ENCODE data around the gene TRIM9.
"Not testable (repeated sequence)": the region's sequence is repeated elsewhere in the genome, so short reads cannot be mapped to it uniquely, and the experiment has no call there.

The TRIM9 gene

GRCh38 chr14:50998612-50999011 is 96.3 kb downstream of the TRIM9 start:
- no peak for DNase-seq

- no peak for DNase-seq
Measured at GRCh38 chr14:50997712-50998111, 97.2 kb downstream of the TRIM9 start.

GRCh38 chr14:50994158-50994557 is 100.7 kb downstream of the TRIM9 start:
- not testable (repeated sequence) for DNase-seq

- DNase-seq: no peak
Measured at GRCh38 chr14:50985859-50986331, 109.0 kb downstream of the TRIM9 start.

- no peak for DNase-seq
Measured at GRCh38 chr14:50985124-50985858, 109.6 kb downstream of the TRIM9 start.

GRCh38 chr14:50984036-50984710 is 110.7 kb downstream of the TRIM9 start:
- no peak for DNase-seq

GRCh38 chr14:50979941-50980850 is 114.7 kb downstream of the TRIM9 start:
- no peak for DNase-seq

GRCh38 chr14:50978888-50979287 is 116.0 kb downstream of the TRIM9 start:
- no peak for DNase-seq

- no peak for DNase-seq
Measured at GRCh38 chr14:50978529-50978871, 116.4 kb downstream of the TRIM9 start.

GRCh38 chr14:50977863-50978528 is 116.9 kb downstream of the TRIM9 start:
- no peak for DNase-seq

GRCh38 chr14:50974118-50974517 is 120.8 kb downstream of the TRIM9 start:
- DNase-seq: no peak

- no peak for DNase-seq
Measured at GRCh38 chr14:50972734-50973133, 122.2 kb downstream of the TRIM9 start.

GRCh38 chr14:50970886-50971781 is 123.8 kb downstream of the TRIM9 start:
- peak; percentile 60 for DNase-seq

GRCh38 chr14:50967790-50968189 is 127.1 kb downstream of the TRIM9 start:
- no peak for DNase-seq

- no peak for DNase-seq
Measured at GRCh38 chr14:50967103-50967502, 127.8 kb downstream of the TRIM9 start.

- DNase-seq: peak; percentile 85
Measured at GRCh38 chr14:50964683-50965390, 130.1 kb downstream of the TRIM9 start.

GRCh38 chr14:50963919-50964318 is 131.0 kb downstream of the TRIM9 start:
- DNase-seq: no peak

GRCh38 chr14:50961605-50962221 is 133.2 kb downstream of the TRIM9 start:
- no peak for DNase-seq

- peak; percentile 75 for DNase-seq
Measured at GRCh38 chr14:50957296-50957695, 137.6 kb downstream of the TRIM9 start.

GRCh38 chr14:50956421-50956820 is 138.5 kb downstream of the TRIM9 start:
- not testable (repeated sequence) for DNase-seq

All from NCI-H69 (cell line).